Gastroesophageal sphincter (tissue), 4 donors: ENCODE data around the gene TBL1XR1. TPM values are rescaled to one million over a fixed set of nuclear protein-coding genes. Genes with fewer than 3 reads are reported as not detected.

Experiments
- ATAC-seq: fragments of 150-250 bp; one replicate; pipeline ENCODE4 v1.9.1; 2016; ENCODE audit warnings: mild to moderate bottlenecking, moderate library complexity
- H3K27ac ChIP-seq, 4 donors: fragments of 200-600 bp; sonication (generic) in 3 of 4; 1 replicate in 3 of 4; 2 replicates in 1 of 4; pipeline ENCODE4 v1.5.1; 2016 to 2019
- H3K27me3 ChIP-seq: fragments of 200-600 bp; sonication (generic); one replicate; pipeline ENCODE4 v1.5.1; 2019
- H3K36me3 ChIP-seq, 2 donors: fragments of 200-600 bp; sonication (generic); one replicate each; pipeline ENCODE4 v1.5.1; 2019; ENCODE audit warnings: control low read depth in 1 of 2
- H3K4me1 ChIP-seq, 3 donors: fragments of 200-600 bp; sonication (generic); 1 replicate in 2 of 3; 2 replicates in 1 of 3; pipeline ENCODE4 v1.5.1; 2016 to 2019; ENCODE audit warnings: control low read depth in 2 of 3
- H3K4me3 ChIP-seq, 2 donors: fragments of 200-600 bp; sonication (generic); one replicate each; pipeline ENCODE4 v1.5.1; 2019; ENCODE audit warnings: mild to moderate bottlenecking in 1 of 2, moderate library complexity in 1 of 2
- H3K9me3 ChIP-seq, 3 donors: fragments of 200-600 bp; sonication (generic); one replicate each; pipeline ENCODE4 v1.5.1; 2017 to 2019; ENCODE audit warnings: control low read depth in 2 of 3
- CTCF ChIP-seq, 4 experiments: fragments of 200-600 bp in 2 of 4; fragments of 450-650 bp in 2 of 4; sonication (generic) in 1 of 4; IDR thresholded peaks; one replicate each; pipeline ENCODE4 v1.5.1; 2017 to 2019; ENCODE audit warnings: antibody characterized with exemption in 4 of 4, mild to moderate bottlenecking in 2 of 4, moderate library complexity in 2 of 4
- EP300 ChIP-seq: sonication (generic); formaldehyde crosslinking; IDR thresholded peaks from one replicate; pipeline ENCODE4 v1.6.1; 2017; ENCODE audit warnings: antibody characterized with exemption, mild to moderate bottlenecking
- POLR2A ChIP-seq, 2 donors: fragments of 450-650 bp; IDR thresholded peaks; one replicate each; pipeline ENCODE4 v1.6.1; 2017; ENCODE audit warnings: antibody characterized with exemption in 2 of 2, mild to moderate bottlenecking in 2 of 2, moderate library complexity in 1 of 2
- POLR2AphosphoS5 ChIP-seq: sonication (generic); formaldehyde crosslinking; IDR thresholded peaks from one replicate; pipeline ENCODE4 v1.6.1; 2017; ENCODE audit warnings: antibody characterized with exemption
- WGBS, 2 donors: methylation state at CpG; one replicate each; pipeline ENCODE4 v1.1.5; 2018; ENCODE audit warnings: low coverage in 1 of 2; 5-methylcytosine and 5-hydroxymethylcytosine counted together
- total RNA-seq, 4 donors: library from RNA; depleted of rRNA; stranded (reverse); fragments of >200 nt; gene quantifications; one replicate each; pipeline ENCODE4 v1.1.0, GENCODE V29; 2016

Gene TBL1XR1
- total RNA-seq, 4 donors from 2014 or later = 91.1 to 126 (median 97.4) TPM

GRCh38 chr3:177182352-177182751 is 14.9 kb downstream of the TBL1XR1 start:
- Histone ChIP-seq H3K4me3 (no peak overlapping the region), H3K9me3 (no peaks in the 10 kb centered on the region), H3K36me3 (no peaks in the 10 kb centered on the region), H3K4me1 (peaks cover 0 to 90% (median 9%) of the 10 kb centered on the region in 3 donors), H3K27me3 (no peaks in the 10 kb centered on the region), H3K27ac (no peak overlapping the region)
- 38 to 100% methylated on average over 1 of the region's 1 CpG for WGBS, 2 donors
- ATAC-seq = no peak
- TF ChIP-seq POLR2AphosphoS5 (no peak), EP300 (no peak), POLR2A (IDR thresholded peaks at IDR 0.05) (no peak), CTCF (IDR thresholded peaks at IDR 0.05) (no peak)

GRCh38 chr3:177181418-177181817 is 15.9 kb downstream of the TBL1XR1 start:
- WGBS, 2 donors = 82 to 100% methylated on average over 2 to 5 of the region's 5 CpGs
- Histone ChIP-seq H3K36me3 (no peaks in the 10 kb centered on the region), H3K4me1 (peaks cover 0 to 90% (median 9%) of the 10 kb centered on the region in 3 donors)

GRCh38 chr3:177180506-177180905 is 16.8 kb downstream of the TBL1XR1 start:
- WGBS, 2 donors = 79 to 89% methylated on average over 5 of the region's 5 CpGs
- Histone ChIP-seq H3K36me3 (no peaks in the 10 kb centered on the region), H3K9me3 (no peaks in the 10 kb centered on the region), H3K4me1 (peaks cover 0 to 86% (median 6%) of the 10 kb centered on the region in 3 donors), H3K27me3 (no peaks in the 10 kb centered on the region), H3K4me3 (no peak overlapping the region), H3K27ac (no peak overlapping the region)
- no peak for ATAC-seq
- TF ChIP-seq EP300 (no peak), CTCF (IDR thresholded peaks at IDR 0.05) (no peak), POLR2AphosphoS5 (no peak), POLR2A (IDR thresholded peaks at IDR 0.05) (no peak)

More at GRCh38 chr3:177181418-177181817, 15.9 kb downstream of the TBL1XR1 start:
- H3K27ac ChIP-seq = no peak overlapping the region
- TF ChIP-seq POLR2AphosphoS5 (no peak), EP300 (no peak), POLR2A (IDR thresholded peaks at IDR 0.05) (no peak), CTCF (IDR thresholded peaks at IDR 0.05) (no peak)
- no peaks in the 10 kb centered on the region for H3K9me3 ChIP-seq
- no peak overlapping the region for H3K4me3 ChIP-seq
- no peak for ATAC-seq
- H3K27me3 ChIP-seq = no peaks in the 10 kb centered on the region

- ATAC-seq = no peak
- no peak for TF ChIP-seq POLR2AphosphoS5
- TF ChIP-seq POLR2A (IDR thresholded peaks at IDR 0.05) = no peak
- no peak for TF ChIP-seq EP300
- TF ChIP-seq CTCF (IDR thresholded peaks at IDR 0.05) = no peak
- Histone ChIP-seq H3K36me3 (no peaks in the 10 kb centered on the region), H3K27ac (no peak overlapping the region), H3K4me3 (no peak overlapping the region), H3K4me1 (peaks cover 0 to 86% (median 6%) of the 10 kb centered on the region in 3 donors), H3K9me3 (no peaks in the 10 kb centered on the region), H3K27me3 (no peaks in the 10 kb centered on the region)
- WGBS, 2 donors = 72 to 73% methylated on average over 10 of the region's 10 CpGs
Measured at GRCh38 chr3:177179281-177180067, 17.8 kb downstream of the TBL1XR1 start.

- no peak for TF ChIP-seq CTCF (IDR thresholded peaks at IDR 0.05)
- no peak for TF ChIP-seq POLR2A (IDR thresholded peaks at IDR 0.05)
- TF ChIP-seq POLR2AphosphoS5 = no peak
- no peak for TF ChIP-seq EP300
Measured at GRCh38 chr3:177177749-177178221, 19.5 kb downstream of the TBL1XR1 start.

More at GRCh38 chr3:177177749-177178221, 19.5 kb downstream of the TBL1XR1 start:
- peaks cover 0 to 86% (median 6%) of the 10 kb centered on the region in 3 donors for H3K4me1 ChIP-seq
- no peak overlapping the region for H3K27ac ChIP-seq
- no peaks in the 10 kb centered on the region for H3K9me3 ChIP-seq
- 50 to 56% methylated on average over 8 of the region's 8 CpGs for WGBS, 2 donors
- ATAC-seq = no peak
- H3K36me3 ChIP-seq = no peaks in the 10 kb centered on the region
- no peaks in the 10 kb centered on the region for H3K27me3 ChIP-seq
- H3K4me3 ChIP-seq = no peak overlapping the region
